Prostate gland (tissue), 2 donors: Measurements from ENCODE around the gene ZNF213.

Experiments
- POLR2A ChIP-seq: fragments of 450-650 bp; IDR thresholded peaks from one replicate; pipeline ENCODE4 v1.6.1; 2016; ENCODE audit warnings: antibody characterized with exemption, mild to moderate bottlenecking
- POLR2AphosphoS5 ChIP-seq: sonication (generic); formaldehyde crosslinking; IDR thresholded peaks from one replicate; pipeline ENCODE4 v1.6.1; 2017; ENCODE audit warnings: antibody characterized with exemption
- TF ChIP-seq, protein P1 (sequence below), 4 experiments: fragments of 200-600 bp in 2 of 4; fragments of 450-650 bp in 2 of 4; sonication (generic) in 2 of 4; IDR thresholded peaks; 1 replicate in 3 of 4; 2 replicates in 1 of 4; pipeline ENCODE4 v1.5.1; 2016 to 2019; ENCODE audit warnings: antibody characterized with exemption in 4 of 4, mild to moderate bottlenecking in 2 of 4, moderate library complexity in 2 of 4

DNA sequence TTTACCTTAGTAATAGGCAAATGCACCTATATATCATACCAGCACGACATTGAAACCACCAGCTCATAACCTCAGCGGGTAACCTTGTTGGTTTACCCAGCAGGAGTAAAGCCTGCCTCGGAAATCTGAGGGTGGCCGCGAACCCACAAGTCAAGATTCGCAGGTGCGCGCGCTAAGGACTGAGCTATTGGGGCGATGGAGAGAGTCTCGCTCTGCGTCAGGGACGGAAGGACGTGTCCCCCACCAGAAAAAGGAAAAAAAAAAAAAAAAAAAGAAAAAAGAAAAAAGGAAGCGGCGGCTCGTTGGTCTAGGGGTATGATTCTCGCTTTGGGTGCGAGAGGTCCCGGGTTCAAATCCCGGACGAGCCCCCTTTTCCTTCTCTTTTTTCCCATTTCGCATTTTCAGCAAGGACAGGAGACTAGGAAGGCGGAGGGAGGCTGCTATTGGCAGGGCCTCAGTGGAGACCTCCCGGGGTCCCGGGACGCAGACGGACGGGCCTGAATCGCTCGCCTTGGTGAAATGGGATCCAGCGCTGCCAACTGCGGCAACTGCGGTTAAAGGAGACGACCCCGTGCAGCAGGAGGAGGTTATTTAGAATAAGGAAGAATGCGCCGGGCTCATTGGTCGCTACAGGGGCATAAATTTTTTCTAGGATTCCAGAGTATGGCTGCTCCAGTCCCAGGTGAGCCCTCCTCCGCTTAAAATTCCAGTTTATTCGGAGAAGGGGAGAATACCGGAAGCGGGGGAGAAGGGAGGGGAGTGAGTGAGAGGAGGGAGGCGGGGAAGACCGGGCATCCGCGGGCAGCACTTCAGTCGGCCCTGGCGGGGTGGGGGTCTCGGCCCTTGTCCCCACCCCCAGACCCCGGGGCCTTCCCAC lies 53.2 kb downstream of the ZNF213 start, which contains the start of gene OR1F1:
- TF ChIP-seq, protein P1, sequence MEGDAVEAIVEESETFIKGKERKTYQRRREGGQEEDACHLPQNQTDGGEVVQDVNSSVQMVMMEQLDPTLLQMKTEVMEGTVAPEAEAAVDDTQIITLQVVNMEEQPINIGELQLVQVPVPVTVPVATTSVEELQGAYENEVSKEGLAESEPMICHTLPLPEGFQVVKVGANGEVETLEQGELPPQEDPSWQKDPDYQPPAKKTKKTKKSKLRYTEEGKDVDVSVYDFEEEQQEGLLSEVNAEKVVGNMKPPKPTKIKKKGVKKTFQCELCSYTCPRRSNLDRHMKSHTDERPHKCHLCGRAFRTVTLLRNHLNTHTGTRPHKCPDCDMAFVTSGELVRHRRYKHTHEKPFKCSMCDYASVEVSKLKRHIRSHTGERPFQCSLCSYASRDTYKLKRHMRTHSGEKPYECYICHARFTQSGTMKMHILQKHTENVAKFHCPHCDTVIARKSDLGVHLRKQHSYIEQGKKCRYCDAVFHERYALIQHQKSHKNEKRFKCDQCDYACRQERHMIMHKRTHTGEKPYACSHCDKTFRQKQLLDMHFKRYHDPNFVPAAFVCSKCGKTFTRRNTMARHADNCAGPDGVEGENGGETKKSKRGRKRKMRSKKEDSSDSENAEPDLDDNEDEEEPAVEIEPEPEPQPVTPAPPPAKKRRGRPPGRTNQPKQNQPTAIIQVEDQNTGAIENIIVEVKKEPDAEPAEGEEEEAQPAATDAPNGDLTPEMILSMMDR (IDR thresholded peaks at IDR 0.05) = no peak
- TF ChIP-seq POLR2A (no peak), POLR2AphosphoS5 (no peak)
